Activated gamma-delta T cell (primary cell): ENCODE results near the gene CHCT1.
"Not testable (repeated sequence)": the region's sequence is repeated elsewhere in the genome, so short reads cannot be mapped to it uniquely, and the experiment has no call there.

ENCODE experiments used
- DNase-seq: peaks from one replicate; lab custom pipeline; 2025; lab: John Stamatoyannopoulos, UW

CHCT1 gene

DNA sequence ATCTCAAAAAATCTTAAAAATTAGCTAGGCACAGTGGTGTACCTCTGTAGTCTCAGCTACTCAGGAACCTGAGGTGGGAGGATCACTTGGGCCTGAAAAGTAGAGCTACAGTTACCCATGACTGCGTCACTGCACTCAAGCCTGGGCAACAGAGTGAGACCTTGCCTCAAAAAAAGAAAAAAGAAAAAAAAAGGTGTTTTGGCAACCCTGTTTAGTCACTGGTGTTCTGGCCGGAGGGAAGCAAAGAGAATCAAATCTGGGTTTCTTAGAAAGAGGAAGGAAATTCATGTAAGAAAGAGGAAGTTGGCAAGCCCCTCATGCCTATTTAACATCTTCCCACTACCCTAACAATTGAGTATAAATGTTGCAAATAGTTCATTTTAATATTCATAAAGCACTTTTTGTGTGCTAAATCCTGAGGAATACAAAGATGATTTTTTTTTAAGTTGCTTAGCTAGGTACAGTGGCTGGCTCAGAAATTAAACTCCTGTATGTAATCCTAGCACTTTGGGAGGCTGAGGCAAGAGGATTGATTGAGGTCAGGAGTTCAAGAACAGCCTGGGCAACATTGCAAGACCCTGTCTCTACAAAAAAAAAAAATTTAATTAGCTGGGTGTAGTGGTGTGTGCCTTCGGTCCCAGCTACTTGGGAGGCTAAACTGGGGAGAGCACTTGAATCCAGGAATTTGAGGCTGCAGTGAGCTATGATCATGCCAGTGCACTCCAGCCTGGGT is 23.9 kb upstream of the CHCT1 start:
- DNase-seq = no peak

DNA sequence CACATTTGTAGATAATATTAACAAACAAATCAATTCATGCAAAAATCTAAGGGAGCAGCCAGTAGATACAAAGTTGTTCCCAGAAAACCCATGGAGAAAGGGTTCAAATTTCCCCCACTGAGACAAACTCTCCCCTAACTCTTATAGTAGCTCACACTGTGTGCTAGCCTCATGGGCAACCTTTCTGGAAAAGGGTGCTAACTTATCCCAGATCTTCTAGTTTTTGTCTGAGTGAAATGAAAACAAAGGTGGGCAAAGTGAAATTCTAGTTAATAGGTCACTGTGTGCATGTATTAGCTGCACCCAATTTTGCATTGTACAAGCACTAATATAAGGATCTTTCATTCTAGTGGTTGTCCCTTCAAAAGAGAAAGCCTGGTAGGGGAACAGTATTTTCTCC is 20.5 kb upstream of the CHCT1 start:
- no peak for DNase-seq

DNA sequence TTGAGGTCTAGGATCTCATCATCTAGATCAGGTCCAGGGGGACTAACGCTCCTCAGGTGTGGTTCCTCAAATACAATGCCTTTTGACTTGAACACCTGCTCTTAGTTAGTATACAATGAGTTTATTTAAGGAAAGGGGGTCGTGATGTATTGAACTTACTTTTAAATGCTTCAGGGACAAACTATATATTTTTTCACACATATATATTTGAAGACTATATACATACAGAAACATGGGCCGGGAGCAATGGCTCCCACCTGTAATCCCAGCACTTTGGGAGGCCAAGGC is 18.8 kb upstream of the CHCT1 start:
- no peak for DNase-seq

DNA sequence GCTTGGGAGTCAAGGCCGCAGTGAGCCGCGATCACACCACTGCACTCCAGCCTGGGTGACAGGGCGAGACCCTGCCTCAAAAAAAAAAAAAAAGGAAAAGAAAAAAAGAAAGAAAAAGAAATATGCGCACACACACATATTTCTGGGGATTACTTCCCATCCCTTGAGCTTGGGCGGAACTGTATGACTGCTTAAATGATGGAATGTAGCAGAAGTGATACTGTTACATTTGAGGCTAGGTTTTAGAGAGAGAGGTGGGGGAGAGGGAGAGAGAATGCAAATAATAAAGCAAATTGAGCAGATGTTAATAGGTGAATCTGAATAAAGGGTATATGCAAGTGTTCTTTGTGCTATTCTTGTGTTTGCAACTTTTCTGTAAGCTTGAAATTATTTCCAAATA is 18.3 kb upstream of the CHCT1 start:
- DNase-seq = no peak

GRCh38 chr17:60406887-60407286 is 15.4 kb upstream of the CHCT1 start:
- no peak for DNase-seq

GRCh38 chr17:60410001-60410400 is 12.3 kb upstream of the CHCT1 start:
- DNase-seq = no peak

DNA sequence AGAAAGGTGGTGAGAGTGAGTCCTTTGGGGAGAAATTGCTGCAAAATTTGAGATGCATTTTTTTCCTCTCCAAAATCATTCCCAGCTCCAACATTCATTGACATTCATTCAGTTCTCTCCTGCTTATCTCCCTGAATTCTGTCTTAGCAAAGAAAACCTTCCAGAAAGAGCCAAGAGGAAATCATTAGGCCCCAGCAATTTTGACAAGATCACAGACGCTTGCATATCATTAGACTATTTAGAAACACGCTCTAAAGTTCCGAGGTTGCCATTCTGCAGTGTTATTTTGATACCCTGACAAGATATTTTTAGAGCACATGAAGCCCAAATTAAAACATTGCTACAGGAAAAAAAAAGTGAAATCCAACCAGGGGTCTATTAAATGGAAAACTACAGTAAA is 9.6 kb upstream of the CHCT1 start:
- DNase-seq = no peak

DNA sequence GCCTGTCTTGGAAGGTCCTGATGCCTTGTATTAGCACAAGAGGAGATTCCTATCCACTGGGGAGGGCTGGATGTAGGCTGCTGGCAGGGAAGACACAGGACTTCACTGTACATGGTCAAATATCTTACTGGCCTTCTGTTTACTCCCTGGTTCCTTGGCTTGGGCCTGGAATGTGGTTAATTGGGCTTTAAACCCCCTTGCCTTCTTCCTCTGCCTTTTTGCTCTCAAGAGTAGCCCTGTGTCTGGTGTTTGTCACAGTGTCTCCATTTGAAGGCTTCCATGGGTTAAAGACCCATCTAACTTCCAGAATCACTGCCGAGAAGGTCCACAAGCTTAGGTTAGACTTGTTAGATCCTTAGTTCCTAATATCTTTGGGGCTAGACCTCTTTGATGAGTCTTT is 7.1 kb upstream of the CHCT1 start:
- no peak for DNase-seq

DNA sequence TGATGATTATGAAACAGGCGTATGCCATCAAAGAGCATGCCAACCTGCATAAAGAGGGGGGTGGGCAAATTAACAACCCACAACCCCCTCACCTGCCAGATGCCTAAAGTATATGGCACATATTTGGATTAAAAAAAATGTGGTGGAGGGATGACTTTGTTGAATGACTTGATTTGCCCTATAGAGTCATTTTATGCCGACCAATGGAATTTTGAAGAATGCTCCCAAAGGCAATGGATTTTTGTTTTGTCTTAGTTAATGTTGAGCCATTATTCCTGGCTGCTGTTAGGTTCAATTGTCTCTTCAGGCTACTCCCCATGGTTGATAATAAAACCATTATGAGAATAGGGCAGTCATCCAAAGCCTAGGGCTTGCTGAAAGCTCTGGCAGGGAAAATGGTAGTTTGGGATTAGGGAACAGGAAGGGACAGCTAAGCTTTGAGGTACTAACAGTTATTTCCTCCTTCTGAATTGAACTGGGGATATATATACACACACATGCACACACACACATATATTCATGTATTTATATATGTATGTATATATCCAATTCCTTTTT is 5.8 kb upstream of the CHCT1 start:
- DNase-seq = no peak

- not testable (repeated sequence) for DNase-seq
Observed at GRCh38 chr17:60419003-60419402, 3.3 kb upstream of the CHCT1 start.

DNA sequence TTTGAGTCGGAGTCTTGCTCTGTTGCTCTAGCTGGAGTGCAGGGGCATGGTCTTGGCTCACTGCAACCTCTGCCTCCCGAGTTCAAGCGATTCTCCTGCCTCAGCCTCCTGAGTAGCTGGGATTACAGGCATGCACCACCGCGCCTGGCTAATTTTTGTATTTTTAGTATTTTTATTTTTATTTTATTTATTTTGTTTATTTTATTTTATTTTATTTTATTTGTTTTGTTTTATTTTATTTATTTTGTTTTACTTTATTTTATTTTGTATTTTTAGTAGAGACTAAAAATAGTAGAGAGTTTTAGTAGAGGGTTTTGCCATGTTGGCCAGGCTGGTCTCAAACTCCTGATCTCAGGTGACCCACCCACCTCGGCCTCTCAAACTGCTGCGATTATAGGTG is 2.4 kb upstream of the CHCT1 start:
- not testable (repeated sequence) for DNase-seq

DNA sequence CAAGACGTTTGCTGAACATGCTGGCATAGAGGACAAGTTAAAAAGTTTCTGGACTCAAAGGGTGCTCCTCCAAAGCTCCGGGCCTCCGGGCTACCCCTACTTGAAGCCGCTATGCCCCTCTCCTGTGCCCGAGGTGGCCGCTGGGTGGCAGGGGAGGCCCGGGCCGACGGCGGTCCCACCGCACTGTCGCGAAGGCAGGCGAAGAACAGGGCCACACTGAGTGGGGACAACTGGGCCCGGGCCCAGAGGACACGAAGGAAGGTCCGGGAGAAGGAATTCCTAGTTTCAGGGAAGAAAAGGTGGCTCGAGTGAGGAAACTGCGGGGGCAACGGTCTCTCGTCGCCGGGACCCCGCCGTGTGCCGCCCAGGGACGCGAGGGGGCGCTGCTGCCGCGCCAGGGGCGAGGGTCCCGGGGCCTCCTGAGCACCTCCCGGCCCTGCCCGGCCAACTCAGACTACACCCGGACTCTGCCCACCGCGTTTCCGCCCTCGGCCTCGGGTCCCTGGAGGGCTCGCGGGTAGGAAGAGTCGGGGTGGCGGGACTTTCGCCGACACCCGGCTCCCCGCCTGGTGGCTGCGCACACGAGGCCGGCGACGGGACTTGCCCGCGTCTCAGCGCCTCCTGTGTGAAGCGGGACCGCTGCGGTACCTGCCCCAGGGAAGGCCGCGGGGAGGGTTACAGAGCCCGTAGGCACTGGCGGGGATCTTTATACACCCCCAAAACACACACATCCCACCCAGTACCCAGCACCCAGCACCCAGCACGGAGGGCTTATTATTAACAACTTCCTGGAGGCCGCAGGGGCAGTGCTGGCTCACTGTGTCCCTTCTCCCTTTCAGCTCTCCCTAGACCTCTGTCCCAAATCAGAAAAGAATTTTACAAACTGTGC is 772 bp upstream of the CHCT1 start:
- peak; percentile 43 for DNase-seq

GRCh38 chr17:60423865-60424264 is 1.6 kb downstream of the CHCT1 start:
- no peak for DNase-seq

GRCh38 chr17:60425626-60426025 is 3.3 kb downstream of the CHCT1 start:
- no peak for DNase-seq

GRCh38 chr17:60426596-60426995 is 4.3 kb downstream of the CHCT1 start:
- DNase-seq = no peak

- not testable (repeated sequence) for DNase-seq
Observed at GRCh38 chr17:60428491-60428890, 6.2 kb downstream of the CHCT1 start.

- not testable (repeated sequence) for DNase-seq
Observed at GRCh38 chr17:60430561-60430960, 8.3 kb downstream of the CHCT1 start.

DNA sequence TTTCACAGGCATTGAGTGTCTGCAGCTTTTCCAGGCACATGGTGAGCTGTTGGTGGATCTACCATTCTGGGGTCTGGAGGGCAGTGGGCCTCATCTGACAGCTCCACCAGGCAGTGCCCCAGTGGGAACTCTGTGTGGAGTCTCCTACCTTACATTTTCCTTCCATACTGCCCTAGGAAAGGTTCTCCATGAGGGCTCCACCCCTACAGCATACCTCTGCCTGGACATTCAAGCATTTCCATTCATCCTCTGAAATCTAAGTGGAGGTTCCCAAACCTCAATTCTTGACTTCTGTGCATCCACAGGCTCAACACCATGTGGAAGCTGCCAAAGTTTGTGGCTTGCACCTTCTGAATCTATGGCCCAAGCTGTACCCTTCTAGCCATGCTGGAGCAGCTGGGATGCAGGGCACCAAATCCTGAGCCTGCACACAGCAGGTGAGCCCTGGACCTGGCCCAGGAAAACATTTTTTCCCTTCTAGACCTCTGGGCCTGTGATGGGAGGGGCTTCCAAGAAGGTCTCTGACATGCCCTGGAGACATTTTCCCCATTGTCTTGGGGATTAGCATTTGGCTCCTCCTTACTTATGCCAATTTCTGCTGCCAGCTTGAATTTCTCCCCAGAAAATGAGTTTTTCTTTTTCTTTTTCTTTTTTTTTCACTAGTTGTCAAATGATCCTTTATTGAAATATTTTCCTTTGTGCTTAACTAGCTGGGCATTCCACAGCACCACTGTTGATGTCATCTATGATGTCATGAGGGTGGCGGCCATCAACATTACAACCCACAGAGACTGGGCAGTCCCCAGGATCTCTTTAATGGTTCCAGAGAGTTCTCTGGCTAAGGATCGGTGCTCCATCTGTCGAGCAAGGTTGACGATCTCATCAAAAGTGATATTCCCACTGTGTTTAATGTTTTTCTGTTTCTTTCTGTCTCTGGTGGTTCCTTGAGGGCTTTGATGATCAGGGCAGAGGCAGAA is 11.0 kb downstream of the CHCT1 start:
- not testable (repeated sequence) for DNase-seq

DNA sequence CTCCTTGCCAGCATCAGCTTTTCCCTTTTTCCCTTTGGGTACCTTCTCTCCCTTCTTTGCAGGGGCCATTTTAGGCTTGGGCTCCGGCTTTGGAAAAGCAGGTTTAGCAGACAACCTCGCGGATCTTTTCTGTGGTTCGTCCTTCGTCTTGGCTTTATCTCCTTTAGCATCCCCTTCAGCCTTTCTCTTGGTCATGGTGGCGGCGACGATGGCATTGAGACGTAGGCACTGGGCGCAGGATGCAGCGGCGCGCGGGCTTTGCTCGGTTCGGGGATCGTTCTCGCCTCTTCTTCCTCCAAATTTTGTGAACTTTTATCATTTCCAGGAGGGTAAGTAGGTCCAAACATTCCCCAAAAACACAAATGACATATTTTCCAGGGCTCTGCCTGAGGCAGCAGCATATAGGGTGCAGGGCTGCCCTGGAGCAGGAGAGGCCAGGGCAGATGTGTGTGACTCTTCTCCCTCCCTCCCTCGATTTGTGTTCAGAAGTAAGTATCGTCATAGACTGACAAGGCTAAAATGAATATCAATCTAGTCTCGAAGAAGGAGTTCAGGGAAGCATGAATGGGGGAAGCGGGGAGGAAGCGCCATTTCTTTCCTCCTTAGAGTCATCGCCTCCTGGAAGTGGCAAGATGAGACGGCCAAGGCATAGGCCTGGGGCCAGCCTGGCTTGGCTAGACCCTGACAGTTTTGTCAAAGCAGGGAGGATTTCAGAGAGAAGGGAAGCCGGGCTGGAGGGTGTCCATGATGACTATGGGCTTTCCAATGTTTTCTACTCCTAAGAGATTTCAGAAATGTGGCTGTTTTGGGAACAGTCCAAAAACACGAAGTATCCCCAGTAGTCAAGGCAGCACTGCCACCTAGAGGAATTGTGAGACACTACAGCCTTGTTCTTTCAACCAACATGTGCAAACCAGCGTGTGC is 13.2 kb downstream of the CHCT1 start:
- no peak for DNase-seq

- no peak for DNase-seq
Observed at GRCh38 chr17:60436676-60437075, 14.4 kb downstream of the CHCT1 start.

DNA sequence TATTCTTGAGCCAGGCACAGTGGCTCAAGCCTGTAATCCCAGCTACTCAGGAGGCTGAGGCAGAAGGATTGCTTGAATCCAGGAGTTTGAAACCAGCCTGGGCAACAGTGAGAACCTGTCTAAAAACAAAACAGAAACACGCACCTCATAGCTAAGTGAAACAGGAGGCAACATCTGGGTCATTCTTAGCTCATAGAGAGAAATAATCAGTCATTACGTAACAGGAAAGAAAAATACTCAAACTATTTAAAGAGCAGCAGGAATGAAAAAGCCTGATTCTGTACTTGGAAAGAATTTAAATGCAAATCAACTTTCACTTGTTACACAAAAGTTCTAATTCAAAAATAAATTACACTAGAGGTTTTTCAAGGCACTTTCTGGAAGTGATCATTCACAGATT is 17.2 kb downstream of the CHCT1 start:
- no peak for DNase-seq
